Measurements from ENCODE around the gene MTCH2. TPM values are rescaled to one million over a fixed set of nuclear protein-coding genes. Genes with fewer than 3 reads are reported as not detected.

Gene MTCH2
- total RNA-seq, 1 experiment from 2014 or later, result 176 TPM

DNA sequence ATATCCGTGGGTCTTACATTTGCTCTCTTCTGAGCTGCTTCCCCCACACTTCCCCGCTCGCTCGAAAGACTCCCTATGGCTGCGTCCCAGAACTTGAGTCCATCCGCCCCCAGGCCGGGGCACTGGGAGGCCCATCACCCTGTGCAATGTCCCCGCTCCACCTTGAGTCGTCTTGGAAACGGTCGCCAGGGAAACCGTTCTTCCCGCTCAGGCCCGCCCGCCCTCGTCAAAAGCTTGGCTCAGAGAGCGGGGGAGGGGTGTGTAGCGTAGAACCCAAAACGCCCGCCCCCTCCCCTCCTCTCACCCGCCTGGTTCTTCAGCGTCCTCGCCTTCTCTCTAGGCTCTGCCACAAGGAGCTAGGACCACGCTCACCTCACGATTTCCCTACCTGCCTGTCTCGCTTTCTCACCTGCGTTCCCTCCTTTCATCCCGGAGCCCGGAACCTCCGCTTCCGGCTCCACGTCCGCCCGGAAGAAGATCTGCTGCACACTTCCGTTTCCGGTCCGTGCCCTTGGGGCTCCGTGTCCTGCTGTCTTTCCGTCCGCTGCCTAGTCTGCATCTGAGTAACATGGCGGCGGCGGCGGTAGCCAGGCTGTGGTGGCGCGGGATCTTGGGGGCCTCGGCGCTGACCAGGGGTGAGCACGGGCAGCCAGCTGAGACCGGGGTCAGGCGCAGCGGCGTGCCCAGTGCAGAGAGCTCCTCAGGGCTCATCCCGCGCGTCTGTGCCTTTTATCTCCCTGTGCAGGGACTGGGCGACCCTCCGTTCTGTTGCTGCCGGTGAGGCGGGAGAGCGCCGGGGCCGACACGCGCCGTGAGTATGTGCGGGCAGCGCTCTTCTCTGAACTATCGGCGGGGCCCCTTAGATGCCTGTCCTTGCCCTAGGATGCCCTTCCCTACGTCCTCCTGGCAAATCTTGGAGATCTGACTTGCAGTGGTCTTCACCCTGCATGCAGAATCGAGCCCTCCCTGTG lies 63.5 kb downstream of the MTCH2 start, which contains the start of the genes KBTBD4 and NDUFS3:
Gene KBTBD4, minus strand, starts transcription at position 447 of the 971 bp plus-strand sequence. Its CDS starts 19 bp downstream, at position 428.
Gene NDUFS3, plus strand, starts transcription at position 551 of the 971 bp plus-strand sequence. Its CDS starts 18 bp downstream, at position 569.
- peak within 1 kb of the TSS; percentile 37 for H4K8ac ChIP-seq (replicated peaks; ENCODE audit: insufficient read length, low read depth, low read length)
- H3K18ac ChIP-seq (ENCODE audit: insufficient read length, low read depth, low read length), result peak within 1 kb of the TSS; percentile 99
- peaks cover 7% of the 10 kb centered on the region; the same call in 1 of the 2 replicates for H3K79me2 ChIP-seq (ENCODE audit: insufficient read depth, low read length)
- H3T11ph ChIP-seq (ENCODE audit: low read length), result no peak within 1 kb of the TSS
- peak within 1 kb of the TSS; percentile 94 for H3K9ac ChIP-seq (ENCODE audit: extremely low read depth, insufficient read length, low read length)
- WGBS (ENCODE audit: extremely low coverage, insufficient read length, low lambda C conversion rate), result no CpG with 5 or more reads among the region's 72 CpGs
- H2BK12ac ChIP-seq (ENCODE audit: insufficient read length, low read depth, low read length), result no peak within 1 kb of the TSS
- H3K27ac Mint-ChIP-seq, result peak within 1 kb of the TSS; percentile 100
- H3K4me1 Mint-ChIP-seq, result peaks cover 18 to 21% of the 10 kb centered on the region in 2 experiments
- H3K4ac ChIP-seq (ENCODE audit: low read depth, low read length), result no peak within 1 kb of the TSS; the same call in 1 of the 2 replicates
- H3K14ac ChIP-seq (ENCODE audit: insufficient read depth, low read length), result peak within 1 kb of the TSS; percentile 99
- H3K23me2 ChIP-seq (ENCODE audit: insufficient read length, low read depth, low read length, poor library complexity, severe bottlenecking), result peaks cover 4% of the 10 kb centered on the region
- H2BK15ac ChIP-seq (ENCODE audit: low read depth, low read length), result 0 out of 2 replicates have a peak within 1 kb of the TSS, but pooled peaks have one; percentile 9
- no peak within 1 kb of the TSS for H3K56ac ChIP-seq (ENCODE audit: insufficient read length, low read depth, low read length)
- peak; percentile 92 for DNase-seq
- H2AFZ ChIP-seq (ENCODE audit: low read length), result peak within 1 kb of the TSS; percentile 84
- H3K9me3 Mint-ChIP-seq, result peaks cover 0 to 3% of the 10 kb centered on the region in 2 experiments; a peak in 2 of 5 replicates
- H3K4me1 ChIP-seq (ENCODE audit: insufficient read depth, low read length), result peaks cover 5% of the 10 kb centered on the region
- H2BK20ac ChIP-seq (ENCODE audit: low read depth, low read length, poor library complexity, severe bottlenecking), result no peak within 1 kb of the TSS
- no peaks in the 10 kb centered on the region for H4K20me1 ChIP-seq (ENCODE audit: control insufficient read depth, insufficient read depth, insufficient read length)
- H2BK120ac ChIP-seq (ENCODE audit: low read depth, low read length, poor library complexity, severe bottlenecking), result no peak within 1 kb of the TSS
- no peaks in the 10 kb centered on the region for H3K27me3 ChIP-seq (ENCODE audit: insufficient read depth, low read length)
- H3K27ac ChIP-seq (ENCODE audit: insufficient read length, low read depth, low read length), result peak within 1 kb of the TSS; percentile 75
- no peaks in the 10 kb centered on the region for H3K27me3 Mint-ChIP-seq (ENCODE audit: low read depth)
- TF ChIP-seq, protein P1, sequence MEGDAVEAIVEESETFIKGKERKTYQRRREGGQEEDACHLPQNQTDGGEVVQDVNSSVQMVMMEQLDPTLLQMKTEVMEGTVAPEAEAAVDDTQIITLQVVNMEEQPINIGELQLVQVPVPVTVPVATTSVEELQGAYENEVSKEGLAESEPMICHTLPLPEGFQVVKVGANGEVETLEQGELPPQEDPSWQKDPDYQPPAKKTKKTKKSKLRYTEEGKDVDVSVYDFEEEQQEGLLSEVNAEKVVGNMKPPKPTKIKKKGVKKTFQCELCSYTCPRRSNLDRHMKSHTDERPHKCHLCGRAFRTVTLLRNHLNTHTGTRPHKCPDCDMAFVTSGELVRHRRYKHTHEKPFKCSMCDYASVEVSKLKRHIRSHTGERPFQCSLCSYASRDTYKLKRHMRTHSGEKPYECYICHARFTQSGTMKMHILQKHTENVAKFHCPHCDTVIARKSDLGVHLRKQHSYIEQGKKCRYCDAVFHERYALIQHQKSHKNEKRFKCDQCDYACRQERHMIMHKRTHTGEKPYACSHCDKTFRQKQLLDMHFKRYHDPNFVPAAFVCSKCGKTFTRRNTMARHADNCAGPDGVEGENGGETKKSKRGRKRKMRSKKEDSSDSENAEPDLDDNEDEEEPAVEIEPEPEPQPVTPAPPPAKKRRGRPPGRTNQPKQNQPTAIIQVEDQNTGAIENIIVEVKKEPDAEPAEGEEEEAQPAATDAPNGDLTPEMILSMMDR (conservative IDR thresholded peaks at IDR 0.05), result no peak
- H2BK5ac ChIP-seq (ENCODE audit: insufficient read length, low read length), result peak within 1 kb of the TSS; percentile 94
- no peak within 1 kb of the TSS for H2AK5ac ChIP-seq (ENCODE audit: insufficient read length, low read length)
- H4K5ac ChIP-seq (ENCODE audit: insufficient read length, low read depth, low read length), result peak within 1 kb of the TSS; percentile 37
- peak within 1 kb of the TSS; percentile 94 to 100 for H3K4me3 Mint-ChIP-seq
- no peak within 1 kb of the TSS for H4K91ac ChIP-seq (ENCODE audit: insufficient read length, low read depth, low read length)
- peak within 1 kb of the TSS; percentile 98 for H3K4me2 ChIP-seq (ENCODE audit: insufficient read depth, insufficient read length, low read length)
- no peak within 1 kb of the TSS for H3K23ac ChIP-seq (ENCODE audit: insufficient read length, low read depth, low read length)
- peaks cover 42 to 77% (median 72%) of the 10 kb centered on the region in 3 experiments for H3K36me3 Mint-ChIP-seq (ENCODE audit: insufficient read depth in 1 of 3, low read depth in 3 of 3)
- H3K79me1 ChIP-seq (ENCODE audit: insufficient read depth, low read depth, low read length, poor library complexity, severe bottlenecking), result peaks cover 6% of the 10 kb centered on the region
- H3K9me3 ChIP-seq (ENCODE audit: control insufficient read depth, low read depth, low read length), result no peaks in the 10 kb centered on the region
